Upper lobe of left lung (tissue), 4 donors: ENCODE data around the gene VGF.

Experiments used
- CTCF ChIP-seq, 6 experiments: fragments of 450-650 bp in 4 of 6; fragments of 200-600 bp in 2 of 6; sonication (generic) in 2 of 6; IDR thresholded peaks; one replicate each; pipeline ENCODE4 v1.5.1; 2016 to 2019; ENCODE audit warnings: antibody characterized with exemption in 6 of 6
- POLR2A ChIP-seq, 4 donors: fragments of 450-650 bp; IDR thresholded peaks; one replicate each; pipeline ENCODE4 v1.5.1; 2016 to 2017; ENCODE audit warnings: antibody characterized with exemption in 4 of 4, mild to moderate bottlenecking in 2 of 4

GRCh38 chr7:101212014-101212413 lies 46.6 kb upstream of the VGF start:
- TF ChIP-seq POLR2A (IDR thresholded peaks at IDR 0.05) (no peak), CTCF (IDR thresholded peaks at IDR 0.05) (no peak)
